ENCODE measurements around the gene LRP1B.
"Not testable (repeated sequence)": the region's sequence is repeated elsewhere in the genome, so short reads cannot be mapped to it uniquely, and the experiment has no call there.

The LRP1B gene

DNA sequence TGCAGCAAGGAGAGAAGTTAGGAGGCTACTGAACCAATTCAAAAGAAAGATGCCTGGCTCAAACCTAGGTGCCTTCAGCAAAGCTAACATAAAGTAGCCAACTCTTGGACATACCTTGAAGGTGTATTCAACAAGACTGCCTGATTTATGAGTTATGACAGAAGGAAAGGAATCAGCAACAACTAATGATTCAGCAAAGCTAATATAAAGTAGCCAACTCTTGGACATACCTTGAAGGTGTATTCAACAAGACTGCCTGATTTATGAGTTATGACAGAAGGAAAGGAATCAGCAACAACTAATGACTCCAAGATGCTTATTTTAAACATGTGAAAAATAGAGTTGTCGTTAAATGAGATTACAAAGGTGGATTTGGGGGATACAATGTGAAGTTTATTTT is 1786.5 kb downstream of the LRP1B start:
- DNase-seq (ENCODE audit: low spot score) = not testable (repeated sequence)

- no peak for DNase-seq (ENCODE audit: low spot score)
Observed at GRCh38 chr2:140338795-140339194, 1792.0 kb downstream of the LRP1B start.

GRCh38 chr2:140337061-140337460 is 1793.8 kb downstream of the LRP1B start:
- DNase-seq (ENCODE audit: low spot score) = no peak

DNA sequence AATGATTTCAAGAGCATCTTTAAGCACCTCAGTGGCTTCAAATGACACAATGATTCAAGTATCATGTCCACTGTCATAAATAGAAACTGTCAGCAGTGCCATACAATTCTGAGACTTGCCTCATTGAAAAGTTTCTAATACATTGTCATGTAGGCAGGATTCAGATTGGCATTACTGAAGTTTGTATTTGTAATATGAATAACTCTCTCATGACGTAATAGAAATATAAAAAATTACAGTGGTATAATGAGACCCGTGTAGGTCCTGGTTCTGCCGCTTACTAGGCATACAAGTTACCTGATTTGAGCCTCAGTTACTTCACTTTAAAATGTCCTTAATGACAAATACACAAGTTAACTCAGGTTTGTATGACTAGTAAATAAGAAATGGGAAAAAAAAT is 1814.5 kb downstream of the LRP1B start:
- DNase-seq (ENCODE audit: low spot score) = no peak

DNA sequence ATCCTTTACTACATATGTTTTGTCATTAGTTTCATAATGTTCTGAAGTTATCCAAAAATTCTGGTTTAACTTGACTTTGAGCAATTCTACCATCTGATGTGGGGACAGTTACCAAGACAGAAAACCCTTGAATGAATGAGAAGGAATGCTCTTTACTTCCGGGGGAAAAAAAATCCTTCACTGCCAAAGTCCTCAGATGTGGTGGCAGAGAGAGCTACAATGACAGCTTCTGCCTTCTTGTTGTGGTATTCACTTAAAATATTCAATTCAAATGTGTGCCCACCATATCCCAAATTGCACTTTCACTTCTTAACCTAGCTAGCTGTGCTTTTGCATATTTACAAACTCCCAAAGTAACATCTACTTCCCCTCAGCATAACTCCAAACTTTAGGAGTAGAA is 1818.9 kb downstream of the LRP1B start:
- no peak for DNase-seq (ENCODE audit: low spot score)

DNA sequence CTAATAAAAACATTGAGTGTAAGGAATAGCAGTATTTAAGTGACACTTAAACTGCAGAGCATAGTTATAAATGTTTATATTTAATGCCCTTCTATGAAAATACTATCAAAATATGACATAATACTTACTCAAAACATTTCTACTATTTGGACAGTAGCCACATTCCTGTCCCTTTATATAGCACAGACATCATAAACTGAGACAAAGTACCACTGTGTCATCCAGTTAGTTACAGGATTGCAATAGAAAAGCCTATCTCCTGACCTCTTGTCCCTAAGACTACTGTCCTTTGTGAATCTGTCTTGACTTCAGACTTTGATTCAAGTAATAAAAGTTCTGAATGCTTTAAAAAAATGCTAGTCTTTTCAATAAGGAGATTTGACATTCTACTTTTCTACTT is 1822.1 kb downstream of the LRP1B start:
- DNase-seq (ENCODE audit: low spot score) = no peak

DNA sequence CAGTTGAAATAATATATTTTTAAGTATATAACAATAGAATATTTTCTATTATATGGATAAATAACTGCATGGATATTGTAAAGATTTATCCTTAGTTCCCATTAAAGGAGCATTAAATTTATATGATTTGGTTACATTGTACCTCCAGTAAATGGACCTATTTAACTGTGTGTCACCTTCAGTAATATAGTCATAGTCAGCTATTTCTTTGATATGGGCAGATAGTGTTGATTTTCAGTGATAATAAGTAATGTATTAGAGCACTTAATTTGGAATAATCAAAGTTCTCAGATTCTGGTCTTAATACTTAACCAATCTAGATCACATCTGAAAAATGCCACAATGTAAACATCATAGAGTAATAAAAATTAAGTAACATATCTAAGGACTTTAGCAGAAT is 1823.3 kb downstream of the LRP1B start:
- DNase-seq (ENCODE audit: low spot score) = no peak

- no peak for DNase-seq (ENCODE audit: low spot score)
Observed at GRCh38 chr2:140295767-140296166, 1835.0 kb downstream of the LRP1B start.

- no peak for DNase-seq (ENCODE audit: low spot score)
Observed at GRCh38 chr2:140288726-140289125, 1842.1 kb downstream of the LRP1B start.

DNA sequence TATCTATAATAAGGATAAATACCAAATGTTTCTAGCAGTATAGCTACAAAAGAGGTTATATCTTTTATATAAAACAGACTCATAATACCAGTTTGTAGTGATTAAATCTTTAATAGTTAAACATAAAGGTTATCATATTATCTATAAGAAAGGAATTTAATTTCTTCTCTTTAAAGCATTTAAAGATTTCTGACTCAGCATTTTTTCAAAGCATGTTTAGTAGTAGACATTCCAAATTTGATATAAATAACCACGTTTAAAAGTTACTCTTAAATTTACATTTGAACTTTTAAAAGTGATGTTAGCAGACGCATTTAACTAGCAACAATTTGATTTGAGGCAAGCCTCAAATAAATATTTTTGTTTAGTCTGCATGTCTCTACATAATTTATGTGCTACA is 1842.6 kb downstream of the LRP1B start:
- no peak for DNase-seq (ENCODE audit: low spot score)

DNA sequence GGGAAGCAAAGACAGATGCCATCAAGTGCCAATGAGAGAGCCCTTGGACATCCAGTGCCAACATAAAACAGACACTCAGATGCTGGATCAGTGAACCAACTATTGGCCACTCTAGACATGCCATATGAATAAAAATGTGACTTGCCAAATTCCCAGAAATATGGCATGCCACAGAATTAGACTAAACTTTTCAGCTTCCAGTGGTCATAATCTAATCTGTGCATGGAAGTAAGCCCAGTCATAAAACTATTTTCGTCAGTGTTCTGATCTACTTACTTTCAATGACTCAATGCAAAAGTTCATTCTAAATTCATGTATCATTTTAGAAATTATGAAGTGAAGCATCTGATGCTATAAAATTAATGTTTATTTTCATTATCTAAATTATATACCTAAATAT is 1844.4 kb downstream of the LRP1B start:
- DNase-seq (ENCODE audit: low spot score) = no peak

DNA sequence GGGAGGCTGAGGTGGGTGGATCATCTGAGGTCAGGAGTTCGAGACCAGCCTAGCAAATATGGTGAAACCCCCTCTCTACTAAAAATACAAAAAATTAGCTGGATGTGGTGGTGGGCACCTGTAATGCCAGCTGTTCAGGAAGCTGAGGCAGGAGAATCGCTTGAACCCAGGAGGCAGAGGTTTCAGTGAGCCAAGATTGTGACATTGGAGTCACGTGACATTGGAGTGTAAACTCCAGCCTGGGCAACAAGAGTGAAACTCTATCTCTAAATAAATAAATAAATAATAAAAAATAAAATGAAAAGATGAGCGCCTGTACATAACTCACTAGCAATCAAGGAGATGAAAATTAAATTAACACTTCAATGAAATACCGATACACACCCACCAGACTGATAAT is 1853.5 kb downstream of the LRP1B start:
- DNase-seq (ENCODE audit: low spot score) = not testable (repeated sequence)

DNA sequence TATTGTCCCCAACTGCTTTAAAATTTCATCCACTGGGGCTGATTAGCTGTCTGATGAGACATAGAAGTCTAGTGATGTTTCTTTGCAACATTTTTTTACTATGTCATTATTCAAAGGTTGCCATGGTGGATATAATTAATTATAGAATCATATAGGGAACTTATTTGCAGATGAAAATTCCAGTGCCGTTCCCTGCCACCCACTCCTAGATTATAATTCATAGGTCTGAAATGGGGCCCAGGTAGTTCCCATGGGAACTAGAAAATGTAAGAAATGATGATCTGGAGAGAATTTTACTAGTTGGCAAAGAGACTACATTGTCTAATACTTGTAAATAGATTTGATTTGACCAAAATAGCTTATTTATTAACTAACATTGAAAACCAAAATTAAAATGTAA is 1854.2 kb downstream of the LRP1B start:
- DNase-seq (ENCODE audit: low spot score) = no peak

DNA sequence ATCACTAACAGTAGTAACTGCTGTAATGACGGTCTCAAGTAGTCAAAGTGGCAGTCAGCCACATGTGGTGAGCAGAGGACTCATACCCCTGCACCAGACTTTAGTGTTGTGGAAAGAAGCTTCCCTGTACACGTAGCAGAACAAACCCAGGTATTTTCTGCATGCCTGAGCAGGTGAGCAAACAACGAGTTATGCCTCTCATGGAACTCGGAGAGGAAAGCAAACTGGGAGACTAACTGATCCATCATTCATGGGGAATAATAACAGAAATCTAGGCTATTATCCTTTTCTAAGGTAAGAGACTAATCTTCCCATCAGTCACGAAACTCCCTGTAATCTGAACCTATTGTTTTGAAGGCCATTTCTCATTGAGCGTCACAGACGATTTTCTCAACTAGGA is 1855.4 kb downstream of the LRP1B start:
- no peak for DNase-seq (ENCODE audit: low spot score)

DNA sequence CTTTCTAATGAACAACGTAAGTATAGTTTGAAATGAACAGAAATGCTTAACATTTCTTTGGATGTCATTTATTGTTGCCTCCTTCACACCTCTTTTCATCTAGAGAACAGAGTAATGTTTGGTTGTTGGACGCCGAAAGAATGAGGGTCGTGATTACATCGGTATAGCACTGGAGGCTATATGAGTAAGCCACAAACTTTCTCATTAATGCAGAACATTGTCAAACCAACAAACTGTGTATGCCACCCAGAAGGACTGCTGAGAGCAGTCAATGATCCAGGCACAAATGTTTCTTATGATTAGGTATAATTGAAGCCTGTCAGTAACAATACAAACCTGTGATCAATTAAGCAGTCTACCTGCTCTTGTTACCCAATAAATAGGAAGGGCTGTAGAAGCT is 1855.9 kb downstream of the LRP1B start:
- DNase-seq (ENCODE audit: low spot score) = no peak

DNA sequence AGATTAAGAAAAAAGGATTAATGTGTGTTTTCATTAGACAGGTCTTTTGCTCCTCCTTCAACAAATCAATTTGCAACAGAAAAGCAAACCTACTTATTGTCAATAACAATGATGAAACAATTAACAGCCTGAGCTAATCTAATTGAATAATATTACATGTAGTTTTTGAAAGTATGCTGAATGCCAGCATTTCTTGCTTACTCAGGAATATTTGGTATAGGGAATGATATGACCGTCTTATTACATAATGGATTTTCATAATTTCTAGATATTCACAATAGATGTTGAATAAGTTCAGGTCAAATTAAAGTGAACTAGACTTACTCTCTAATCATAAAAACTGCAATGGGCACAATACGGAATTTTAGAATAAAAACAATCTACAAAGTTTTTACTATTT is 1856.9 kb downstream of the LRP1B start:
- no peak for DNase-seq (ENCODE audit: low spot score)

- no peak for DNase-seq (ENCODE audit: low spot score)
Observed at GRCh38 chr2:140273408-140273807, 1857.4 kb downstream of the LRP1B start.

GRCh38 chr2:140270224-140270623 is 1860.6 kb downstream of the LRP1B start:
- DNase-seq (ENCODE audit: low spot score) = no peak

- DNase-seq (ENCODE audit: low spot score) = no peak
Observed at GRCh38 chr2:140269000-140269399, 1861.8 kb downstream of the LRP1B start.

GRCh38 chr2:140262908-140263307 is 1867.9 kb downstream of the LRP1B start:
- no peak for DNase-seq (ENCODE audit: low spot score)

DNA sequence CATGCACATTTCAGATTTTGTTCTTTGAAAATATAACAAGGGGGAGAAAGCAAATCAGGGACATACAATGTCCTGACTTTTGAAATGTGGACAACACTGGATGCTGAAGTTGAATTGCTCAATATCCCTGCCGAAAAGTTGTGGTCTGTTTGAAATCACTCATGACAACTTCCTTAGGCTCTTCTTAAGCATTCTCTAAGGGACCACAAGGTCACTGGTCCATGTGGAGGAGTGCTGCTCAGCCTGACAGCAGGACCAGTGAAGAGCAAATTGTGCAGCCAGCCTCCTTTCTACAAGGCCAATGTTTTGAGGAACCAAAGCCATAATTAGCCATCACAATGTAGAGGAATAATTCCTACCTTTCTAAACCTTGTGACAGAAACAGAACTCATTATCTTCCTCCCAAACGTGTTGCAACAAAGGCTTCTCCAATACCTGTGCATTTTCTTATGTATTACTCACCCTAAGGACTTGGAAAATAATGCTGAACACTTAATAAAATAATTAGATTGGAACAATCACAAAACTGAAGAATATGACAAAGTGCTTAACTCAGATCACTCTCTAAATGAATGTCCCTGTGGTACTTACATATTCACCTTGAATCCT is 1873.0 kb downstream of the LRP1B start:
- DNase-seq (ENCODE audit: low spot score) = no peak

DNA sequence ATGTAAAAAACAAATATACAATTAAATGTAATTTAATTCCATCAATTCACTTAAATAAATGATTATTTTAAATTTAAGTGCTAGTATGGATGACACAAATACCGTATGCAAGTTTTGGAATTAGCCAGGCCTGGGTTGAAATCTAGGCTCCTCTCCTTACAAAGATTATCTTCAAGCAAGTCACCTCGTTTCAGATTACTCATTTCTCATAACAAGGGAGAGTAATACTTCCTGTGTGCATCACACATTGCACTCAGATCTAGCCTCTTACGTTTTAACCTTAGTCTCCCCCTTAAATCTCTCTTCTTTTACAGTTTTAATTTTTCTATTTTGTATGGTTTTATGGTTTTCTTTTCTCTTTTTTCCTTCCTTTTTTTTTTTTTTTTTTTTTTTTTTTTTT is 1874.7 kb downstream of the LRP1B start:
- DNase-seq (ENCODE audit: low spot score) = peak; percentile 8

DNA sequence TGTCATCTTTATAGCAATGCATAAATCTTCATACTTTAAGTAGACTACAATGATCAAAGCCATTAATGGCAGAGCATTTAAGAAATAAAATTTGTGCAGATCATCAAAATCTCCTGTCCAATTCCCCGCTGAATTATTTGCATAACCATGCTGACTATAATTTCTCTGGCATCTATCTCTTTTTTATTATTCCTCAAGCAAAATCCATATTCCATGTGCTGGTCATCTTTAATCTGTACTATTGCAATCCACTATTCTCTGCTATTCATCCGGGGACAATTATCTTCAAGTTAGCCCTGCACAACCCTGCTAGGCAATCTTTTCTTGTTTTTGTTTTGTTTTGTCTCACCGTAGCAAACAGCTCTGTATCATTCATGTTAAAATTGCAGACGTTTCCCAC is 1881.0 kb downstream of the LRP1B start:
- no peak for DNase-seq (ENCODE audit: low spot score)

DNA sequence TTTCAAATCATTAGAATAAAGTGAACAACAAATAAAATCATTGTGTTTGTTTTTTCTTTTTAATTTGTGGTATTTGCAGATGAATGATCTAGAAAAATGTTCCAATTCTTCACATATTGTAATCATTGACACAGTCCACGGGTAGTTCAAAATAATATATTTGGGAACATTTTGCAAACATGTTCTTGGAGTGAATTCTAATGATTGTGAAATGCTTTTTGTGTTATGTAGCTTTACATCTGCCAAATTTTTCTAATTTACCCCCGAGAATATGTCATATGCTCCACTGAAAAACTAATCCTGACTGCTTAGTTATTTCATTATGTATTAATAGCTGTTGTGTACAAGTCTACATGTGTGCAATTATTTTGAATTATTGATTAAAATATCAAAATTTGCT is 1882.2 kb downstream of the LRP1B start:
- DNase-seq (ENCODE audit: low spot score) = no peak
